Natural killer cell (primary cell): Measurements from ENCODE around the gene MITF. TPM values are rescaled to one million over a fixed set of nuclear protein-coding genes. Genes with fewer than 3 reads are reported as not detected.

Source experiments
- ATAC-seq, 3 donors: fragments of 150-1000 bp in 2 of 3; fragments of 200-7000 bp in 1 of 3; cut with Tn5 transposase; 1 replicate in 1 of 3; 2 replicates in 2 of 3; pipeline ENCODE4 v1.10.0; 2021; ENCODE audit warnings: mild to moderate bottlenecking in 2 of 3, moderate library complexity in 2 of 3
- DNase-seq, 2 donors: peaks; one replicate each; pipeline versions ENCODE4 v3.0.0 to v3.0.0-alpha.2; 2013 to 2021; ENCODE audit warnings: mixed read lengths in 1 of 2
- H3K27ac ChIP-seq: one replicate; pipeline ENCODE4 v1.5.1; 2013; ENCODE audit warnings: mild to moderate bottlenecking, low read length
- H3K27me3 ChIP-seq: one replicate; pipeline ENCODE4 v1.6.1; 2013; ENCODE audit warnings: low read length; ENCODE audit not compliant: control insufficient read depth, insufficient read depth
- H3K36me3 ChIP-seq: one replicate; pipeline ENCODE4 v1.6.1; 2013; ENCODE audit warnings: low read length; ENCODE audit not compliant: control insufficient read depth, insufficient read depth
- H3K4me1 ChIP-seq: one replicate; pipeline ENCODE4 v1.6.1; 2013; ENCODE audit warnings: low read length; ENCODE audit not compliant: control insufficient read depth, insufficient read depth
- H3K4me3 ChIP-seq: one replicate; pipeline ENCODE4 v1.5.1; 2013; ENCODE audit warnings: low read length
- H3K9me3 ChIP-seq: one replicate; pipeline ENCODE4 v1.6.1; 2013; ENCODE audit warnings: low read length; ENCODE audit not compliant: control insufficient read depth, insufficient read depth
- H3K27ac Mint-ChIP-seq, 2 donors: one replicate each; pipeline ENCODE4 v1.8.0; 2022; ENCODE audit warnings: mild to moderate bottlenecking in 2 of 2, mixed read lengths in 2 of 2, moderate library complexity in 1 of 2
- H3K27me3 Mint-ChIP-seq, 2 donors: one replicate each; pipeline ENCODE4 v1.8.0; 2022; ENCODE audit warnings: low read depth in 2 of 2, mixed read lengths in 2 of 2
- H3K36me3 Mint-ChIP-seq: one replicate; pipeline ENCODE4 v1.8.0; 2022; ENCODE audit warnings: mixed read lengths
- H3K4me1 Mint-ChIP-seq, 2 donors: one replicate each; pipeline ENCODE4 v1.8.0; 2022; ENCODE audit warnings: mixed read lengths in 2 of 2
- H3K4me3 Mint-ChIP-seq: one replicate; pipeline ENCODE4 v1.8.0; 2022; ENCODE audit warnings: mild to moderate bottlenecking, moderate library complexity, mixed read lengths
- H3K9me3 Mint-ChIP-seq, 2 donors: one replicate each; pipeline ENCODE4 v1.8.0; 2022; ENCODE audit warnings: mixed read lengths in 2 of 2
- WGBS: methylation state at CpG from one replicate; pipeline ENCODE4 v1.1.7; 2013; ENCODE audit warnings: missing lambda C conversion rate; ENCODE audit not compliant: insufficient coverage; 5-methylcytosine and 5-hydroxymethylcytosine counted together
- intact Hi-C: fragments of 100-400 bp; cut with micrococcal nuclease; formaldehyde crosslinking; loops from one replicate; pipeline ENCODE4 v1.14.2; 2022
- total RNA-seq, 4 donors: library from RNA; stranded (reverse); fragments of 120-200 nt in 1 of 4; gene quantifications; one replicate each; pipeline versions ENCODE4 v1.2.3 to v1.2.4, GENCODE V29; 2013 to 2022
- TF ChIP-seq, protein P1 (sequence below): fragments of 200-600 bp; IDR thresholded peaks from one replicate; pipeline ENCODE4 v1.8.0; 2022; ENCODE audit warnings: antibody characterized with exemption

MITF gene
- total RNA-seq, 3 donors from 2014 or later (not counting 1 experiment from before 2014, with no cell fraction given), result 0.23 to 1.5 (median 0.54) TPM

DNA sequence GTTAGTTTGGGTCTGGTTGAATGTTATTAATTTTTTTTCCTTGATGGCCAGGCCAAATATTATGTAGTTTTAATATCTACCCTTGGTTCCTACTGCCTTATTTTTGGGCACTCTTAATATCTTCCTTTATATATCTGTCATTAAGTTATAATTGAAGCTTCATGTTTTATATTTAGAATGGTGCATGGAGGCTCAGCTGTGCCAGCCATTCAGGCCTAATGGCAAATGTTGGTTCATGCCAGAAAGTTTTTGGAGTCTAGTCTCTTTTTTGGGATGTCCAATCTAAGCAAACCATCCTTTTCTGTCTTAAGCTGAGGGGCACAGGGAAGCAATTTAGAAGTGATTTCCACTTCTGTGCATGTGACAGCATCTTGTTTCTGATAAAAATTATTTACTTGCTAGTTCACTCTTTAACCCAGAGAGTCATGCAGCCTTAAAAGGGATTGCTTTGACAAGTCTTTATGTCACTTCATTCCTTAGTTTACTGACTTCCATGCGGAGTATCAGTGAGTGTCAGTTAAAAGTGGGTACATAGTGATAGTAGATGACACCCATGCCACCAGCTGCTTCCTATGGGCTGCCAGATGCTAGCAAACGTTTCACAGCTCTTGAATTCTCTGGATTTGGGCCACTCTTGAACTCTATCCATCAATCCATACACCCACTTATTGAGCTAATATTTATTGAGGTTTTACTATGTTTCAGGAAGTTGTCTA lies 33.0 kb downstream of the MITF start:
- Mint-ChIP-seq H3K27ac (no peak overlapping the region), H3K36me3 (no peaks in the 10 kb centered on the region)
- intact Hi-C loops, result no loop called here

DNA sequence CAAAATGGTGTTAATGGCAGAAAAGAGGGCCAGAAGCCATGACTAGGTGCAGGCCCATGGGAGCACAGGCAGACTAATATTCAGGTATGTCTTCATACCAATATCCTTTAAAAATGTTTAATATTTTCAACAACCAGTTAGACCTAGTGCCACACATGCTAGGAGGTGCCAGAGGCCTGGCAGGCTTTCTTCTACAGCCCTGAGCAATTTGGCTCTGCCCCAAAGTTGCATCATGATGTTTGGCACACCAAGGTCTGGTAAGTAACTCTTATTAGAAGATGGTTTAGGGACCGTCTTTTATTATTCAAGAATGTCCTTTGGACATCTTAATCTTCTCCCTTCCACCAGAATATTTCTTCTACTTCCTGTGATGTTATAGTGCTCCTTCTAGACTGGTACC lies 34.8 kb downstream of the MITF start:
- Histone ChIP-seq H3K9me3 (no peaks in the 10 kb centered on the region), H3K4me3 (no peak overlapping the region), H3K27ac (no peak overlapping the region), H3K36me3 (no peaks in the 10 kb centered on the region), H3K4me1 (no peaks in the 10 kb centered on the region), H3K27me3 (no peaks in the 10 kb centered on the region)
- intact Hi-C loops, result no loop called here
- TF ChIP-seq, protein P1, sequence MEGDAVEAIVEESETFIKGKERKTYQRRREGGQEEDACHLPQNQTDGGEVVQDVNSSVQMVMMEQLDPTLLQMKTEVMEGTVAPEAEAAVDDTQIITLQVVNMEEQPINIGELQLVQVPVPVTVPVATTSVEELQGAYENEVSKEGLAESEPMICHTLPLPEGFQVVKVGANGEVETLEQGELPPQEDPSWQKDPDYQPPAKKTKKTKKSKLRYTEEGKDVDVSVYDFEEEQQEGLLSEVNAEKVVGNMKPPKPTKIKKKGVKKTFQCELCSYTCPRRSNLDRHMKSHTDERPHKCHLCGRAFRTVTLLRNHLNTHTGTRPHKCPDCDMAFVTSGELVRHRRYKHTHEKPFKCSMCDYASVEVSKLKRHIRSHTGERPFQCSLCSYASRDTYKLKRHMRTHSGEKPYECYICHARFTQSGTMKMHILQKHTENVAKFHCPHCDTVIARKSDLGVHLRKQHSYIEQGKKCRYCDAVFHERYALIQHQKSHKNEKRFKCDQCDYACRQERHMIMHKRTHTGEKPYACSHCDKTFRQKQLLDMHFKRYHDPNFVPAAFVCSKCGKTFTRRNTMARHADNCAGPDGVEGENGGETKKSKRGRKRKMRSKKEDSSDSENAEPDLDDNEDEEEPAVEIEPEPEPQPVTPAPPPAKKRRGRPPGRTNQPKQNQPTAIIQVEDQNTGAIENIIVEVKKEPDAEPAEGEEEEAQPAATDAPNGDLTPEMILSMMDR, result no peak
- no CpG with 5 or more reads among the region's 1 CpG for WGBS
- Mint-ChIP-seq H3K4me3 (no peak overlapping the region), H3K27me3 (no peaks in the 10 kb centered on the region), H3K36me3 (no peaks in the 10 kb centered on the region), H3K27ac (no peak overlapping the region), H3K9me3 (peaks cover 0 to 9% of the 10 kb centered on the region in 2 donors), H3K4me1 (no peaks in the 10 kb centered on the region)
- ATAC-seq (no peak), DNase-seq (no peak)

More for the DNA sequence above, 33.0 kb downstream of the MITF start:
- Histone ChIP-seq H3K36me3 (no peaks in the 10 kb centered on the region), H3K4me3 (no peak overlapping the region), H3K27me3 (no peaks in the 10 kb centered on the region), H3K4me1 (no peaks in the 10 kb centered on the region), H3K9me3 (no peaks in the 10 kb centered on the region), H3K27ac (no peak overlapping the region)
- ATAC-seq (no peak), DNase-seq (no peak)
- no peaks in the 10 kb centered on the region for H3K27me3 Mint-ChIP-seq
- 89% methylated on average over 1 of the region's 2 CpGs for WGBS
- H3K4me1 Mint-ChIP-seq, result no peaks in the 10 kb centered on the region
- no peak overlapping the region for H3K4me3 Mint-ChIP-seq
- TF ChIP-seq, protein P1, result no peak
- peaks cover 0 to 4% of the 10 kb centered on the region in 2 donors for H3K9me3 Mint-ChIP-seq

DNA sequence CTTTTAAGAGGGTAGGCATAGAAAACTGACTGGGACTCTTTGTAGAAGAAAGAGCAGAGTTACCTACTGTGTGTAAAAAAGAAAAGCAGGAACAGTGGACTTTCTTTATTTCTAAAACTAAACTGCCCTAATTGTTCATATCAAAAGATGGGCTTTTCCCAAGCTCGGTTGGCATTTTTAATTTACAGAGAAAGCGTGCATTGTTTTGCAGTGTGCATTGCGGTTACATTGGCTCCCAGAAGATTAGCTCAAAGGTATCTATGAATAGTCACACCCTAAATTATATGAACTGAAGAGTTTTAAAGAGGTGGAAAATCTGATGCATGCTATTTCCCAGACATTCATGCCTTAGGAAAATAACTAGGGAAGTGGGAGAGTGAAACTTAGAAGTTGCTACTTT lies 36.5 kb downstream of the MITF start:
- no peaks in the 10 kb centered on the region for H3K27me3 Mint-ChIP-seq
- no peaks in the 10 kb centered on the region for H3K9me3 ChIP-seq
- no peak overlapping the region for H3K4me3 Mint-ChIP-seq
- intact Hi-C loops, result no loop called here
- no peak for ATAC-seq
- H3K9me3 Mint-ChIP-seq, result peaks cover 0 to 9% of the 10 kb centered on the region in 2 donors
- no peaks in the 10 kb centered on the region for H3K4me1 ChIP-seq
- 85% methylated on average over 2 of the region's 3 CpGs for WGBS
- H3K4me3 ChIP-seq, result no peak overlapping the region
- TF ChIP-seq, protein P1, result no peak
- DNase-seq, result no peak
- H3K4me1 Mint-ChIP-seq, result no peaks in the 10 kb centered on the region
- no peaks in the 10 kb centered on the region for H3K27me3 ChIP-seq
- H3K27ac Mint-ChIP-seq, result no peak overlapping the region
- H3K27ac ChIP-seq, result no peak overlapping the region
- H3K36me3 ChIP-seq, result no peaks in the 10 kb centered on the region
- H3K36me3 Mint-ChIP-seq, result no peaks in the 10 kb centered on the region

DNA sequence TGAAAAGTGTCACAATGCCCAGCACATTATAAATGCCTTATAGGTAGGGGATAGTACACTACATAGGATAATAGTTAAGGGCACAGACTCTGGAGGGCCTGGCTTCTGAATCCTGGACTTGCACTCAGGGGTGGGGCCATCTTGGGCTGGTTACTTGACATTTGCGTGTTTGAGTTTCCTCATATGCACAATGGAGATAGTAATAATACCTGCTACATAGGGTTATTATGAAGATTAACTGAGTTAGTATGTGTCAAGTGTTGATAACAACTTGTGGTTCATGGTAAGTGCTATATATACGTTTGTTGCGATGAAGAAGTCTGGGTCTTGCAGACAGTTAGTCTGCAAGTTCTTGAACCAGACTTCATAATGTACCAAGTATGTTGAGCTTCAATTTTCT lies 37.0 kb downstream of the MITF start:
- no peak overlapping the region for H3K4me3 Mint-ChIP-seq
- Histone ChIP-seq H3K9me3 (no peaks in the 10 kb centered on the region), H3K36me3 (no peaks in the 10 kb centered on the region), H3K4me3 (no peak overlapping the region), H3K4me1 (no peaks in the 10 kb centered on the region), H3K27ac (no peak overlapping the region), H3K27me3 (no peaks in the 10 kb centered on the region)
- no peaks in the 10 kb centered on the region for H3K27me3 Mint-ChIP-seq
- H3K27ac Mint-ChIP-seq, result no peak overlapping the region
- DNase-seq (no peak), ATAC-seq (no peak)
- TF ChIP-seq, protein P1, result no peak
- no peaks in the 10 kb centered on the region for H3K4me1 Mint-ChIP-seq
- intact Hi-C loops, result no loop called here
- peaks cover 0 to 9% of the 10 kb centered on the region in 2 donors for H3K9me3 Mint-ChIP-seq
- no peaks in the 10 kb centered on the region for H3K36me3 Mint-ChIP-seq
- WGBS, result 92% methylated on average over 3 of the region's 3 CpGs
